ENCODE measurements around the gene NAV1.
"Not testable (repeated sequence)": the region's sequence is repeated elsewhere in the genome, so short reads cannot be mapped to it uniquely, and the experiment has no call there.

NAV1 gene

GRCh38 chr1:201573030-201573429 is 34.1 kb downstream of the NAV1 start:
- no peaks in the 10 kb centered on the region for H3K27me3 ChIP-seq
- TF ChIP-seq, protein P1, sequence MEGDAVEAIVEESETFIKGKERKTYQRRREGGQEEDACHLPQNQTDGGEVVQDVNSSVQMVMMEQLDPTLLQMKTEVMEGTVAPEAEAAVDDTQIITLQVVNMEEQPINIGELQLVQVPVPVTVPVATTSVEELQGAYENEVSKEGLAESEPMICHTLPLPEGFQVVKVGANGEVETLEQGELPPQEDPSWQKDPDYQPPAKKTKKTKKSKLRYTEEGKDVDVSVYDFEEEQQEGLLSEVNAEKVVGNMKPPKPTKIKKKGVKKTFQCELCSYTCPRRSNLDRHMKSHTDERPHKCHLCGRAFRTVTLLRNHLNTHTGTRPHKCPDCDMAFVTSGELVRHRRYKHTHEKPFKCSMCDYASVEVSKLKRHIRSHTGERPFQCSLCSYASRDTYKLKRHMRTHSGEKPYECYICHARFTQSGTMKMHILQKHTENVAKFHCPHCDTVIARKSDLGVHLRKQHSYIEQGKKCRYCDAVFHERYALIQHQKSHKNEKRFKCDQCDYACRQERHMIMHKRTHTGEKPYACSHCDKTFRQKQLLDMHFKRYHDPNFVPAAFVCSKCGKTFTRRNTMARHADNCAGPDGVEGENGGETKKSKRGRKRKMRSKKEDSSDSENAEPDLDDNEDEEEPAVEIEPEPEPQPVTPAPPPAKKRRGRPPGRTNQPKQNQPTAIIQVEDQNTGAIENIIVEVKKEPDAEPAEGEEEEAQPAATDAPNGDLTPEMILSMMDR (IDR thresholded peaks at IDR 0.05): no peak
- peaks cover 0 to 7% of the 10 kb centered on the region in 2 experiments for H3K4me1 ChIP-seq (ENCODE audit: control insufficient read depth in 1 of 2, insufficient read depth in 1 of 2, low read depth in 1 of 2, low read length in 1 of 2)
- H3K4me3 ChIP-seq (ENCODE audit: low read depth in 1 of 2, low read length in 1 of 2): no peak overlapping the region
- H3K27ac ChIP-seq: no peak overlapping the region
- H3K36me3 ChIP-seq: no peaks in the 10 kb centered on the region
- H3K9me3 ChIP-seq: no peaks in the 10 kb centered on the region

DNA sequence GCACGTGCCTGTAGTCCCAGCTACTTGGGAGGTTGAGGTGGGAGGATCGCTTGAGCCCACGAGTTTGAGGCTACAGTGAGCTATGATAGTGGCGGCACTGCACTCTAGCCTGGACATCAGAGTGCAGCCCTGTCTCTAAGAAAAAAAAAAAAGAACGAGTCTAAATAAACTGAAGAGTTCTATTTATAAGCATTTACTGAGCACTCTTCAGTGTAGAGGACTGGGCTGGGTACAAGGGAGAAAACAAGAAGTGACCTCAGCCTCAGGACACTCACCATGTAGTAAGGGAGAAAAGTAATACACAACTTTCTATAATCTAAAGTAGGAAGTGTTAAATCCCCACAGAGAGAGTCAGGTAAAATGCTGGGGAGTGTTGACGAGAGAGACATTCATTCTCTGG is 35.0 kb downstream of the NAV1 start:
- no peaks in the 10 kb centered on the region for H3K27me3 ChIP-seq
- TF ChIP-seq, protein P1 (IDR thresholded peaks at IDR 0.05): no peak
- H3K4me1 ChIP-seq (ENCODE audit: control insufficient read depth in 1 of 2, insufficient read depth in 1 of 2, low read depth in 1 of 2, low read length in 1 of 2): peaks cover 0 to 3% of the 10 kb centered on the region in 2 experiments
- no peaks in the 10 kb centered on the region for H3K9me3 ChIP-seq
- no peak overlapping the region for H3K27ac ChIP-seq
- H3K4me3 ChIP-seq (ENCODE audit: low read depth in 1 of 2, low read length in 1 of 2): no peak overlapping the region
- H3K36me3 ChIP-seq: no peaks in the 10 kb centered on the region

- H3K4me3 ChIP-seq (ENCODE audit: low read depth in 1 of 2, low read length in 1 of 2): no peak overlapping the region
- no peaks in the 10 kb centered on the region for H3K4me1 ChIP-seq (ENCODE audit: control insufficient read depth in 1 of 2, insufficient read depth in 1 of 2, low read depth in 1 of 2, low read length in 1 of 2)
- no peaks in the 10 kb centered on the region for H3K9me3 ChIP-seq
- TF ChIP-seq, protein P1 (IDR thresholded peaks at IDR 0.05): no peak
- no peaks in the 10 kb centered on the region for H3K36me3 ChIP-seq
- H3K27me3 ChIP-seq: no peaks in the 10 kb centered on the region
- H3K27ac ChIP-seq: no peak overlapping the region
Measured at GRCh38 chr1:201575912-201576311, 37.0 kb downstream of the NAV1 start.

DNA sequence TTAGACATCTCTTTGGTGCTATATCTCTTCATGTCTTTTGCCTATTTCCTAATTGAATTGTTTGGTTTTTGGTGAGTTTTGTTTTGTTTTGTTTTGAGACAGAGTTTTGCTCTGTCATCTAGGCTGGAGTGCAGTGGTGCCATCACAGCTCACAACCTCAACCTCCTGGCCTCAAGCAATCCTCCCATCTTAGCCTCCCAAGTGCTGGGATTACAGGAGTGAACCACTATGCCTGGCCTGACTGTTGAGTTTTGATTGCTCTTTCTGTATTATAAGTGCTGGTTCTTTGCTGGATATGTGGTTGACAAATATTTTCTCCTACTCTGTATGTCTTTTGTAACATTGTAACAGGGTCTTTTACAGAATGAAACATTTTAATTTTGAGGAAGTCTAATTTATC is 38.0 kb downstream of the NAV1 start:
- H3K36me3 ChIP-seq: no peaks in the 10 kb centered on the region
- H3K4me3 ChIP-seq (ENCODE audit: low read depth in 1 of 2, low read length in 1 of 2): no peak overlapping the region
- H3K9me3 ChIP-seq: no peaks in the 10 kb centered on the region
- H3K27ac ChIP-seq: no peak overlapping the region
- TF ChIP-seq, protein P1 (IDR thresholded peaks at IDR 0.05): no peak
- no peaks in the 10 kb centered on the region for H3K27me3 ChIP-seq
- H3K4me1 ChIP-seq (ENCODE audit: control insufficient read depth in 1 of 2, insufficient read depth in 1 of 2, low read depth in 1 of 2, low read length in 1 of 2): no peaks in the 10 kb centered on the region

GRCh38 chr1:201578008-201578888 is 39.3 kb downstream of the NAV1 start:
- Histone ChIP-seq H3K4me1 (ENCODE audit: control insufficient read depth in 1 of 2, insufficient read depth in 1 of 2, low read depth in 1 of 2, low read length in 1 of 2) (no peaks in the 10 kb centered on the region), H3K27ac (no peak overlapping the region)

GRCh38 chr1:201581371-201581770 is 42.4 kb downstream of the NAV1 start:
- not testable (repeated sequence) for H3K27me3 ChIP-seq; H3K36me3 ChIP-seq; H3K9me3 ChIP-seq; H3K4me1 ChIP-seq (ENCODE audit: control insufficient read depth in 1 of 2, insufficient read depth in 1 of 2, low read depth in 1 of 2, low read length in 1 of 2); H3K27ac ChIP-seq; H3K4me3 ChIP-seq (ENCODE audit: low read depth in 1 of 2, low read length in 1 of 2)

More at GRCh38 chr1:201578008-201578888, 39.3 kb downstream of the NAV1 start:
- H3K36me3 ChIP-seq: no peaks in the 10 kb centered on the region
- no peaks in the 10 kb centered on the region for H3K9me3 ChIP-seq
- no peak overlapping the region for H3K4me3 ChIP-seq (ENCODE audit: low read depth in 1 of 2, low read length in 1 of 2)
- H3K27me3 ChIP-seq: no peaks in the 10 kb centered on the region
- TF ChIP-seq, protein P1 (IDR thresholded peaks at IDR 0.05): no peak
